Measurements from ENCODE around the gene PARD3. TPM values are rescaled to one million over a fixed set of nuclear protein-coding genes. Genes with fewer than 3 reads are reported as not detected.

The PARD3 gene
- total and polyA plus RNA-seq, 2 experiments from 2014 or later, result 47.2 to 59.7 TPM

- H3K27me3 ChIP-seq, result no peaks in the 10 kb centered on the region
- H3K79me2 ChIP-seq, result no peaks in the 10 kb centered on the region
- WGBS (ENCODE audit: low lambda C conversion rate, missing lambda C conversion rate), result 76% methylated on average over 10 of the region's 10 CpGs
- no peaks in the 10 kb centered on the region for H3K9me3 ChIP-seq (ENCODE audit: low read depth)
- H4K20me1 ChIP-seq (ENCODE audit: insufficient read depth, poor library complexity, severe bottlenecking), result no peaks in the 10 kb centered on the region
- TF ChIP-seq EZH2 (IDR thresholded peaks at IDR 0.05; ENCODE audit: borderline replicate concordance) (no peak), CTCF (IDR thresholded peaks at IDR 0.05; ENCODE audit: poor library complexity) (no peak)
- H3K4me1 ChIP-seq (ENCODE audit: insufficient read depth), result peaks cover 13% of the 10 kb centered on the region
- H2AFZ ChIP-seq, result no peak overlapping the region
- H3K36me3 ChIP-seq (replicated peaks; ENCODE audit: insufficient read depth, low read depth), result no peaks in the 10 kb centered on the region
- no peak overlapping the region for H3K27ac ChIP-seq
- no peak overlapping the region for H3K4me3 ChIP-seq
- no peak for DNase-seq (ENCODE audit: low spot score)
- H3K4me2 ChIP-seq, result no peak overlapping the region
- no peaks in the 10 kb centered on the region for H3K9me2 ChIP-seq (replicated peaks; ENCODE audit: insufficient read depth)
Measured at GRCh38 chr10:34219753-34220548, 595.1 kb downstream of the PARD3 start.

- 88% methylated on average over 7 of the region's 7 CpGs for WGBS (ENCODE audit: low lambda C conversion rate, missing lambda C conversion rate)
- H3K9me2 ChIP-seq (replicated peaks; ENCODE audit: insufficient read depth), result no peaks in the 10 kb centered on the region
- no peaks in the 10 kb centered on the region for H3K79me2 ChIP-seq
- H3K9me3 ChIP-seq (ENCODE audit: low read depth), result no peaks in the 10 kb centered on the region
- H3K36me3 ChIP-seq (replicated peaks; ENCODE audit: insufficient read depth, low read depth), result no peaks in the 10 kb centered on the region
- TF ChIP-seq EZH2 (IDR thresholded peaks at IDR 0.05; ENCODE audit: borderline replicate concordance), result no peak
- no peak for TF ChIP-seq EZH2phosphoT487 (IDR thresholded peaks at IDR 0.05; ENCODE audit: low read depth, severe bottlenecking, unreplicated experiment)
- TF ChIP-seq CTCF (IDR thresholded peaks at IDR 0.05; ENCODE audit: poor library complexity), result no peak
- no peak for DNase-seq (ENCODE audit: low spot score)
- peaks cover 27% of the 10 kb centered on the region for H3K4me1 ChIP-seq (ENCODE audit: insufficient read depth)
- no peak overlapping the region for H3K4me2 ChIP-seq
- no peak overlapping the region for H2AFZ ChIP-seq
- H3K27me3 ChIP-seq, result no peaks in the 10 kb centered on the region
- no peaks in the 10 kb centered on the region for H4K20me1 ChIP-seq (ENCODE audit: insufficient read depth, poor library complexity, severe bottlenecking)
- no peak overlapping the region for H3K27ac ChIP-seq
- H3K4me3 ChIP-seq, result no peak overlapping the region
Measured at GRCh38 chr10:34217524-34217923, 597.6 kb downstream of the PARD3 start.

GRCh38 chr10:34216348-34216945 lies 598.6 kb downstream of the PARD3 start:
- Histone ChIP-seq H2AFZ (no peak overlapping the region), H3K27me3 (no peaks in the 10 kb centered on the region), H4K20me1 (ENCODE audit: insufficient read depth, poor library complexity, severe bottlenecking) (no peaks in the 10 kb centered on the region), H3K79me2 (no peaks in the 10 kb centered on the region), H3K4me1 (ENCODE audit: insufficient read depth) (peaks cover 27% of the 10 kb centered on the region), H3K4me2 (peak overlapping the region; percentile 35), H3K4me3 (no peak overlapping the region), H3K27ac (peak overlapping the region; percentile 14), H3K9me2 (replicated peaks; ENCODE audit: insufficient read depth) (no peaks in the 10 kb centered on the region), H3K36me3 (replicated peaks; ENCODE audit: insufficient read depth, low read depth) (no peaks in the 10 kb centered on the region), H3K9me3 (ENCODE audit: low read depth) (no peaks in the 10 kb centered on the region)
- DNase-seq (ENCODE audit: low spot score), result no peak
- no peak for TF ChIP-seq CTCF (IDR thresholded peaks at IDR 0.05; ENCODE audit: poor library complexity)
- no peak for TF ChIP-seq EZH2phosphoT487 (IDR thresholded peaks at IDR 0.05; ENCODE audit: low read depth, severe bottlenecking, unreplicated experiment)
- TF ChIP-seq EZH2 (IDR thresholded peaks at IDR 0.05; ENCODE audit: borderline replicate concordance), result no peak
- 26% methylated on average over 2 of the region's 2 CpGs for WGBS (ENCODE audit: low lambda C conversion rate, missing lambda C conversion rate)
